T-helper 17 cell (primary cell): Measurements from ENCODE around the gene MSI2. TPM values are rescaled to one million over a fixed set of nuclear protein-coding genes. Genes with fewer than 3 reads are reported as not detected.

Experiments
- ATAC-seq: fragments of 150-1000 bp; cut with Tn5 transposase; 2 replicates; pipeline ENCODE4 v1.10.0; 2021; ENCODE audit warnings: mild to moderate bottlenecking, moderate library complexity
- DNase-seq, 3 donors: peaks; one replicate each; pipeline versions ENCODE4 v3.0.0 to v3.0.0-alpha.2; 2020 to 2021
- H3K9me3 ChIP-seq: one replicate; pipeline ENCODE4 v1.7.0; 2013; ENCODE audit warnings: low read length, mild to moderate bottlenecking; ENCODE audit not compliant: control insufficient read depth, poor library complexity, severe bottlenecking
- H3K27ac Mint-ChIP-seq: one replicate; pipeline ENCODE4 v1.8.0; 2022; ENCODE audit warnings: mild to moderate bottlenecking, moderate library complexity, mixed read lengths
- H3K27me3 Mint-ChIP-seq: one replicate; pipeline ENCODE4 v1.8.0; 2022; ENCODE audit warnings: mixed read lengths
- H3K36me3 Mint-ChIP-seq: one replicate; pipeline ENCODE4 v1.8.0; 2022; ENCODE audit warnings: low read depth, mixed read lengths
- H3K4me1 Mint-ChIP-seq: one replicate; pipeline ENCODE4 v1.8.0; 2022; ENCODE audit warnings: mild to moderate bottlenecking, mixed read lengths
- H3K4me3 Mint-ChIP-seq: one replicate; pipeline ENCODE4 v1.8.0; 2022; ENCODE audit warnings: mild to moderate bottlenecking, moderate library complexity, mixed read lengths
- total RNA-seq, 4 donors: library from RNA in 2 of 4; stranded (reverse) in 2 of 4; gene quantifications; one replicate each; pipeline ENCODE4 v1.2.3 and lab custom pipeline; 2022 to 2026

MSI2 gene
- total RNA-seq, 2 donors from 2014 or later = 148 to 151 TPM

- no peak overlapping the region for H3K4me3 Mint-ChIP-seq
- H3K9me3 ChIP-seq = no peaks in the 10 kb centered on the region
- no peaks in the 10 kb centered on the region for H3K27me3 Mint-ChIP-seq
- ATAC-seq (no peak), DNase-seq (no peak)
- peaks cover 51% of the 10 kb centered on the region for H3K4me1 Mint-ChIP-seq
- H3K27ac Mint-ChIP-seq = peak overlapping the region; percentile 24
- peaks cover 7% of the 10 kb centered on the region for H3K36me3 Mint-ChIP-seq
Observed at GRCh38 chr17:57404073-57404472, 147.8 kb downstream of the MSI2 start.

GRCh38 chr17:57404795-57405490, 148.6 kb downstream of the MSI2 start:
- Mint-ChIP-seq H3K4me1 (peaks cover 52% of the 10 kb centered on the region), H3K27me3 (no peaks in the 10 kb centered on the region), H3K27ac (no peak overlapping the region), H3K4me3 (no peak overlapping the region), H3K36me3 (peaks cover 7% of the 10 kb centered on the region)
- DNase-seq (no peak), ATAC-seq (no peak)
- H3K9me3 ChIP-seq = no peaks in the 10 kb centered on the region

- no peak for DNase-seq
- H3K4me1 Mint-ChIP-seq = peaks cover 50% of the 10 kb centered on the region
- no peak for ATAC-seq
- no peaks in the 10 kb centered on the region for H3K9me3 ChIP-seq
- no peaks in the 10 kb centered on the region for H3K27me3 Mint-ChIP-seq
- no peak overlapping the region for H3K4me3 Mint-ChIP-seq
- peaks cover 4% of the 10 kb centered on the region for H3K36me3 Mint-ChIP-seq
- peak overlapping the region; percentile 68 for H3K27ac Mint-ChIP-seq
Observed at GRCh38 chr17:57405491-57406072, 149.3 kb downstream of the MSI2 start.

GRCh38 chr17:57406131-57406980, 150.0 kb downstream of the MSI2 start:
- Mint-ChIP-seq H3K27ac (peak overlapping the region; percentile 68), H3K27me3 (no peaks in the 10 kb centered on the region), H3K4me3 (peak overlapping the region; percentile 57), H3K4me1 (peaks cover 48% of the 10 kb centered on the region), H3K36me3 (peaks cover 4% of the 10 kb centered on the region)
- no peaks in the 10 kb centered on the region for H3K9me3 ChIP-seq
- ATAC-seq = no peak
- no peak for DNase-seq

GRCh38 chr17:57406981-57407286, 150.6 kb downstream of the MSI2 start:
- no peak for ATAC-seq
- Mint-ChIP-seq H3K27ac (peak overlapping the region; percentile 68), H3K27me3 (no peaks in the 10 kb centered on the region), H3K4me1 (peaks cover 48% of the 10 kb centered on the region), H3K4me3 (peak overlapping the region; percentile 57), H3K36me3 (peaks cover 4% of the 10 kb centered on the region)
- H3K9me3 ChIP-seq = no peaks in the 10 kb centered on the region
- no peak for DNase-seq

- Mint-ChIP-seq H3K36me3 (peaks cover 4% of the 10 kb centered on the region), H3K4me1 (peaks cover 48% of the 10 kb centered on the region), H3K27ac (peak overlapping the region; percentile 68), H3K27me3 (no peaks in the 10 kb centered on the region), H3K4me3 (peak overlapping the region; percentile 57)
- H3K9me3 ChIP-seq = no peaks in the 10 kb centered on the region
- no peak for DNase-seq
- no peak for ATAC-seq
Observed at GRCh38 chr17:57407287-57408070, 151.2 kb downstream of the MSI2 start.

GRCh38 chr17:57408071-57408811, 151.9 kb downstream of the MSI2 start:
- Mint-ChIP-seq H3K27me3 (no peaks in the 10 kb centered on the region), H3K4me3 (peak overlapping the region; percentile 19), H3K27ac (peak overlapping the region; percentile 68), H3K36me3 (peaks cover 2% of the 10 kb centered on the region), H3K4me1 (peaks cover 46% of the 10 kb centered on the region)
- DNase-seq = no peak
- H3K9me3 ChIP-seq = no peaks in the 10 kb centered on the region
- ATAC-seq = peak; percentile 59

- H3K9me3 ChIP-seq = no peaks in the 10 kb centered on the region
- H3K4me1 Mint-ChIP-seq = peaks cover 49% of the 10 kb centered on the region
- H3K36me3 Mint-ChIP-seq = no peaks in the 10 kb centered on the region
- no peak overlapping the region for H3K27ac Mint-ChIP-seq
- no peaks in the 10 kb centered on the region for H3K27me3 Mint-ChIP-seq
- ATAC-seq = no peak
- DNase-seq = no peak
- H3K4me3 Mint-ChIP-seq = no peak overlapping the region
Observed at GRCh38 chr17:57410169-57410568, 153.8 kb downstream of the MSI2 start.

- Mint-ChIP-seq H3K4me1 (peaks cover 34% of the 10 kb centered on the region), H3K4me3 (no peak overlapping the region), H3K27me3 (no peaks in the 10 kb centered on the region), H3K27ac (no peak overlapping the region), H3K36me3 (no peaks in the 10 kb centered on the region)
- ATAC-seq (no peak), DNase-seq (no peak)
- no peaks in the 10 kb centered on the region for H3K9me3 ChIP-seq
Observed at GRCh38 chr17:57412520-57413096, 156.3 kb downstream of the MSI2 start.

- no peaks in the 10 kb centered on the region for H3K9me3 ChIP-seq
- Mint-ChIP-seq H3K4me3 (no peak overlapping the region), H3K36me3 (no peaks in the 10 kb centered on the region), H3K27ac (no peak overlapping the region), H3K4me1 (peaks cover 22% of the 10 kb centered on the region), H3K27me3 (no peaks in the 10 kb centered on the region)
- no peak for DNase-seq
- ATAC-seq = no peak
Observed at GRCh38 chr17:57413848-57414651, 157.7 kb downstream of the MSI2 start.

GRCh38 chr17:57415751-57416207, 159.5 kb downstream of the MSI2 start:
- Mint-ChIP-seq H3K27ac (no peak overlapping the region), H3K4me1 (peaks cover 23% of the 10 kb centered on the region), H3K27me3 (no peaks in the 10 kb centered on the region), H3K36me3 (no peaks in the 10 kb centered on the region), H3K4me3 (no peak overlapping the region)
- H3K9me3 ChIP-seq = no peaks in the 10 kb centered on the region
- DNase-seq (no peak), ATAC-seq (no peak)
